DMS114 treated with DMSO at 0.1 percent for 48 hours (cell line): ENCODE results near the gene ANO4.

Experiments
- DNase-seq: peaks from one replicate; lab custom pipeline; 2025; ENCODE audit not compliant: unreplicated experiment; lab: John Stamatoyannopoulos, UW

Gene ANO4

GRCh38 chr12:100794441-100795173, at the start of gene ANO4:
ANO4 (plus strand) TSS chr12:100794776; CDS start chr12:100901786, 107,010 bp downstream.
- DNase-seq = no peak

- no peak for DNase-seq
Measured at GRCh38 chr12:100745378-100746071, 49.1 kb upstream of the ANO4 start.

- no peak for DNase-seq
Measured at GRCh38 chr12:100752841-100753240, 41.7 kb upstream of the ANO4 start.

GRCh38 chr12:100753837-100754236, 40.7 kb upstream of the ANO4 start:
- no peak for DNase-seq

- DNase-seq = no peak
Measured at GRCh38 chr12:100755186-100755585, 39.4 kb upstream of the ANO4 start.

GRCh38 chr12:100758083-100758482, 36.5 kb upstream of the ANO4 start:
- DNase-seq = no peak

GRCh38 chr12:100767371-100767770, 27.2 kb upstream of the ANO4 start:
- DNase-seq = no peak

- no peak for DNase-seq
Measured at GRCh38 chr12:100767950-100768349, 26.6 kb upstream of the ANO4 start.

GRCh38 chr12:100778967-100779590, 15.5 kb upstream of the ANO4 start:
- no peak for DNase-seq

- DNase-seq = no peak
Measured at GRCh38 chr12:100789146-100789545, 5.4 kb upstream of the ANO4 start.

- DNase-seq = no peak
Measured at GRCh38 chr12:100789975-100790374, 4.6 kb upstream of the ANO4 start.

- no peak for DNase-seq
Measured at GRCh38 chr12:100790552-100790951, 4.0 kb upstream of the ANO4 start.

GRCh38 chr12:100793182-100793581, 1.4 kb upstream of the ANO4 start:
- no peak for DNase-seq

GRCh38 chr12:100795174-100795799, 711 bp downstream of the ANO4 start:
- DNase-seq = no peak

- DNase-seq = no peak
Measured at GRCh38 chr12:100795800-100796179, 1.2 kb downstream of the ANO4 start.

- no peak for DNase-seq
Measured at GRCh38 chr12:100796621-100797020, 2.0 kb downstream of the ANO4 start.

- DNase-seq = no peak
Measured at GRCh38 chr12:100797246-100797645, 2.7 kb downstream of the ANO4 start.

GRCh38 chr12:100797786-100798185, 3.2 kb downstream of the ANO4 start:
- no peak for DNase-seq

- DNase-seq = no peak
Measured at GRCh38 chr12:100798286-100799160, 3.9 kb downstream of the ANO4 start.

GRCh38 chr12:100799770-100800169, 5.2 kb downstream of the ANO4 start:
- DNase-seq = no peak

- DNase-seq = no peak
Measured at GRCh38 chr12:100800723-100801122, 6.1 kb downstream of the ANO4 start.
